COLO668 (cell line): ENCODE data around the gene CD247.

ENCODE experiments used
- DNase-seq: peaks from one replicate; lab custom pipeline; 2025; ENCODE audit not compliant: unreplicated experiment; lab: John Stamatoyannopoulos, UW

The CD247 gene

GRCh38 chr1:167419245-167419644 lies 99.1 kb downstream of the CD247 start:
- DNase-seq: no peak

GRCh38 chr1:167418391-167418790 lies 99.9 kb downstream of the CD247 start:
- DNase-seq: no peak

GRCh38 chr1:167416506-167416905 lies 101.8 kb downstream of the CD247 start:
- DNase-seq: no peak

GRCh38 chr1:167413328-167413727 lies 105.0 kb downstream of the CD247 start:
- no peak for DNase-seq

DNA sequence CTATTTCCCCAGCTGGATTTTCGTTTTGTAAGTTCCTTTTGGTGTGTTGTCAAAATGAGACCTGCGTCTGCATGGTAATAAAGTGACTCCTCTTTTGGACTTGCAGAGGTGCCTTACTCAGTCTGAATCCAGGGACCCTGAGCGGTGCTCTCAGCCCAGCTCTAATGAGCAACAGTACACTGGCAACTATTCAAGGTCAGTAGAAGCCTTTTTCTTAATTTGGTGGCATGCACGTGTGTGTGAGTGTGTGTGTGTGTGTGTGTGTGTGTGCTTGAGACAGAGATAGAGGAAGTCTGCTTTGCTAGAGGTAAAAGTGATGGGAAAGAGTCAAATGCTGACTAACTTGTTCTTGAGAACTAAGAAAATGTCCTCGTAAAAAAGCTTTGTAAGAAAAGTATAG lies 105.4 kb downstream of the CD247 start:
- no peak for DNase-seq

GRCh38 chr1:167412072-167412471 lies 106.3 kb downstream of the CD247 start:
- DNase-seq: no peak

DNA sequence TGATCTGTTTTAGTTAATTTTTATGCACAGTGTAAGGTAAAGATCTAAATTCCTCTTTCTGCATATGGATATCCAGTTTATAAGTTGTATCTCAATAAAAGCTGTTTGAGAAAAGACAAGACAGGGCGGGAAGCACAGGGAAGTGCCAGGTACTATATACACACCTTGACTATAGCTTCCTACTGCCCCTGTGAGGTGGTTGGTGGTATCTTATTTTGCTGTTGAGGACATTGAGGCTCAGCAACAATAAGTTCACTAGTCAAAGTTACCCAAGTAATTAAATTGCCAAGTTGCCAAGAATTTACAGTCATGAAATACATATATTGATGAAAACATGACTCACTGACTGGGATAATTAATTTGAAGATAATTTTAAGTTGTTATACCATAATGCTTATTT lies 109.1 kb downstream of the CD247 start:
- DNase-seq: no peak

GRCh38 chr1:167408355-167408754 lies 110.0 kb downstream of the CD247 start:
- DNase-seq: no peak

DNA sequence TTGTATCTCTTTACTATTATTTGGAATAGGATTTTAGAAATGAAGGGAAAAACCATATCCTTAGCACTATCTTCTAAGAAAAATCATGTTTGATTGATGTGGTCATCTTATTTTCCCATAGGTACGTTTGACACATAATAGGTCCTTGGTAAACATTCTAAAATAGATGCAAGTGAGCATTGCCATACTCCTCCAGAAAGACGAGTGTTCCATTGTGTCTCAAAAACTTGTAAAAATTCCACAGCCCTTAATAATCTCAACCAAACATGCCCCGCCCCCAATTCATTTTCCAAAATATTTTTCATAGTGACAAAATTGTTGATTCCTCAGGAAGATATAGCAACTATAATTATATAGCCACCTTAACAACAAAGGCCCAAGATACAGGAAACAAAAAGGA lies 113.4 kb downstream of the CD247 start:
- DNase-seq: no peak

- DNase-seq: no peak
These were observed 114.0 kb downstream of the CD247 start for GRCh38 chr1:167404161-167404888.

- peak; percentile 30 for DNase-seq
These were observed 117.0 kb downstream of the CD247 start for GRCh38 chr1:167401260-167401873.

GRCh38 chr1:167400359-167400953 lies 117.9 kb downstream of the CD247 start:
- DNase-seq: no peak

DNA sequence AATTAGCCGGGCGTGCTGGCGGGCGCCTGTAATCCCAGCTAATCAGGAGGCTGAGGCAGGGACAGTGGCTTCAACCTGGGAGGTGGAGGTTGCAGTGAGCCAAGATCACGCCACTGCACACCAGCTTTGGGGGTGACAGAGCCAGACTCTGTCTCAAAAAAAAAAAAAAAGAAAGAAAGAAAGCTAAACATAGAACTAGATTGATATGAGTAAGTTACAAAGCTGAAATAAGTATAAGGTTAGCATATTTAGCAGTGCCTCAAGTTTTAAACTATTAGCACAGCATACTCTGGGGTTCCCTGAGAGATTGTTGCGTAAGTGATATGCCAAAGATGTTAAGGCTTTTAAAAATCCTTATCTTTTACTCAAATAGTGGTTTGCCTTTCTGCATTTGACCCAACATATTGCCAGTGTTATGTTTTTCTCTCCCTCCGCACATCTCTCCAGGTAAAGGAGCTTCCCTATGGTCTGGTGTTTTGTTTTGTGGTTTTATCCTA lies 126.1 kb downstream of the CD247 start:
- DNase-seq: no peak

DNA sequence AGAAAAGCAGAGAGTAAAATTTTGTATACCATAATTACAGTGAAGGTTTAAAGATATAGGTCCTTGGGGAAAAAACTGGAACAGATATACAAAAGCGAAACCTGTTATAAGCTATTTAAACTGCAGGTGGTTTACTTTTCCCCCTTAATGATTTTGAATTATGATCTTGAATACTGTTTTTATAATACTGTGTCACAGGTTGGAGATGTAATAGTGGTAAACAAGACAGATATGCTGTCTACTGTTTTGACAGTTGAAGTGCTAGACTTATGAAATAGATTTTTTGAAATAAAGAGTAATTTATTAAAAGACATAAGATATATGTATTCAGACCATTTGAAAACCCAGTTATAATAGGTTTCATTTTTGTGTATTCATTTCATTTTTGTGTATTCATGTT lies 129.4 kb downstream of the CD247 start:
- no peak for DNase-seq

DNA sequence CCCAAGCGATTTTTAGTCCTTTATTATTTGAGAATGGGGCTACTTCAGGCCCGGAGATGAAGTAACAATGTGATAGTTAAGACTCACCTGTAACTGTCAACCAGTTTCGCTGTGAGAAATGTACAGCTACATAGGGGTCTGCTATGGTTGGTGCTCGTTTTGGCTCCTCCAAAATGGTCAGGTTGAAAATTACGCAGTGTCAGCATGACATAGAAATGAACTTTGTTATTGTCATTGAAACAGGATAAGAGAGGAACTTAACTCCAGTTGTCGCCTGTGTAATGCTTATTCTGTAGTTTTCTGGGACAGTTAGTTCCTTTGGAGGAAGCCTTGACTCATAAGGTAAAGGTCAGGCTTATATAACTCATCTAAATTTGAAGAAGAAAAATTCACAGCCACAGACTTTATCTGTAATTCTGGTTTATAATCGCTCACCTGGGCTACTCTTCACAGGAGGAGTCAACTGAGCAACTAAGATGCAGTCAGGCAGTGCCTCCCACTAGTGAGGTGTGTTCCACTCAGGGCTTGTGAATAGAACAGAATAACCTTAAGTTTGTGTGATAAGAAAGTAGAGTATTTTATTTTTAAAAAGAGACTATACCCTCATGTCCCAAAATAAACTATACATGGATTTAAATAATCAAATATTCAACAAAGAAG lies 130.9 kb downstream of the CD247 start:
- DNase-seq: no peak
